ENCODE data around the gene TSPAN31.

The TSPAN31 gene

GRCh38 chr12:57745485-57745881 is 644 bp downstream of the TSPAN31 start:
- DNase-seq, result no peak
- H3K36me3 ChIP-seq (ENCODE audit: insufficient read depth, low read length), result peaks cover 40% of the 10 kb centered on the region

GRCh38 chr12:57746025-57746424 is 1.2 kb downstream of the TSPAN31 start:
- Histone ChIP-seq H3K36me3 (ENCODE audit: insufficient read depth, low read length) (peaks cover 45% of the 10 kb centered on the region), H3K79me2 (ENCODE audit: insufficient read depth, low read length) (peaks cover 34% of the 10 kb centered on the region), H2AFZ (ENCODE audit: low read depth, low read length) (no peak overlapping the region), H4K20me1 (ENCODE audit: insufficient read depth, low read length) (peaks cover 14% of the 10 kb centered on the region; the same call in 1 of the 2 replicates), H3K27ac (ENCODE audit: low read length) (no peak overlapping the region), H3K9me3 (ENCODE audit: insufficient read depth, low read length, severe bottlenecking) (no peaks in the 10 kb centered on the region), H3K4me2 (ENCODE audit: insufficient read depth, low read length) (peak overlapping the region; percentile 68; the same call in 1 of the 2 replicates), H3K4me3 (ENCODE audit: low read depth in 1 of 2, low read length in 2 of 2) (peak overlapping the region in 1 of 2 experiments; percentile 71; a peak in 2 of 4 replicates), H3K4me1 (ENCODE audit: insufficient read depth, low read length) (peaks cover 53% of the 10 kb centered on the region), H3K9ac (ENCODE audit: low read depth, low read length) (peak overlapping the region; percentile 65), H3K27me3 (ENCODE audit: insufficient read depth, low read length, poor library complexity) (no peaks in the 10 kb centered on the region)
- ATAC-seq (ENCODE audit: insufficient read depth, low read depth) (no peak), DNase-seq (no peak)
- TF ChIP-seq CTCF (IDR thresholded peaks at IDR 0.05; ENCODE audit: borderline replicate concordance, extremely low read depth, low read length, poor library complexity, severe bottlenecking) (no peak), EZH2 (IDR thresholded peaks at IDR 0.05; ENCODE audit: borderline replicate concordance, low read depth, low read length, severe bottlenecking) (no peak)

More at GRCh38 chr12:57745485-57745881, 644 bp downstream of the TSPAN31 start:
- Histone ChIP-seq H3K9ac (ENCODE audit: low read depth, low read length) (peak overlapping the region; percentile 65), H3K4me3 (ENCODE audit: low read depth in 1 of 2, low read length in 2 of 2) (peak overlapping the region; percentile 27 to 71; a peak in 3 of 4 replicates), H3K27me3 (ENCODE audit: insufficient read depth, low read length, poor library complexity) (no peaks in the 10 kb centered on the region), H3K79me2 (ENCODE audit: insufficient read depth, low read length) (peaks cover 34% of the 10 kb centered on the region), H3K4me1 (ENCODE audit: insufficient read depth, low read length) (peaks cover 53% of the 10 kb centered on the region), H3K27ac (ENCODE audit: low read length) (peak overlapping the region; percentile 83), H3K9me3 (ENCODE audit: insufficient read depth, low read length, severe bottlenecking) (no peaks in the 10 kb centered on the region), H2AFZ (ENCODE audit: low read depth, low read length) (no peak overlapping the region), H3K4me2 (ENCODE audit: insufficient read depth, low read length) (peak overlapping the region; percentile 68), H4K20me1 (ENCODE audit: insufficient read depth, low read length) (peaks cover 14% of the 10 kb centered on the region; the same call in 1 of the 2 replicates)
- ATAC-seq (ENCODE audit: insufficient read depth, low read depth), result no peak
- TF ChIP-seq EZH2 (IDR thresholded peaks at IDR 0.05; ENCODE audit: borderline replicate concordance, low read depth, low read length, severe bottlenecking), result no peak
- TF ChIP-seq CTCF (IDR thresholded peaks at IDR 0.05; ENCODE audit: borderline replicate concordance, extremely low read depth, low read length, poor library complexity, severe bottlenecking), result no peak

- no peak overlapping the region for H2AFZ ChIP-seq (ENCODE audit: low read depth, low read length)
- ATAC-seq (ENCODE audit: insufficient read depth, low read depth) (no peak), DNase-seq (no peak)
- H3K9me3 ChIP-seq (ENCODE audit: insufficient read depth, low read length, severe bottlenecking), result no peaks in the 10 kb centered on the region
- no peak overlapping the region for H3K9ac ChIP-seq (ENCODE audit: low read depth, low read length)
- no peaks in the 10 kb centered on the region for H3K27me3 ChIP-seq (ENCODE audit: insufficient read depth, low read length, poor library complexity)
- H3K27ac ChIP-seq (ENCODE audit: low read length), result no peak overlapping the region
- peaks cover 41% of the 10 kb centered on the region for H3K79me2 ChIP-seq (ENCODE audit: insufficient read depth, low read length)
- no peak for TF ChIP-seq CTCF (IDR thresholded peaks at IDR 0.05; ENCODE audit: borderline replicate concordance, extremely low read depth, low read length, poor library complexity, severe bottlenecking)
- TF ChIP-seq EZH2 (IDR thresholded peaks at IDR 0.05; ENCODE audit: borderline replicate concordance, low read depth, low read length, severe bottlenecking), result no peak
- peaks cover 18% of the 10 kb centered on the region for H4K20me1 ChIP-seq (ENCODE audit: insufficient read depth, low read length)
- peaks cover 51% of the 10 kb centered on the region for H3K36me3 ChIP-seq (ENCODE audit: insufficient read depth, low read length)
- no peak overlapping the region for H3K4me2 ChIP-seq (ENCODE audit: insufficient read depth, low read length)
- H3K4me3 ChIP-seq (ENCODE audit: low read depth in 1 of 2, low read length in 2 of 2), result no peak overlapping the region
- H3K4me1 ChIP-seq (ENCODE audit: insufficient read depth, low read length), result peaks cover 53% of the 10 kb centered on the region
Measured at GRCh38 chr12:57749061-57749460, 4.2 kb downstream of the TSPAN31 start.

Measured in DND-41 (cell line).